Transverse colon (tissue), 4 donors: Measurements from ENCODE around the gene ARIH1.
"Not testable (repeated sequence)": the region's sequence is repeated elsewhere in the genome, so short reads cannot be mapped to it uniquely, and the experiment has no call there.

Experiments used
- POLR2A ChIP-seq: fragments of 450-650 bp; IDR thresholded peaks from one replicate; pipeline ENCODE4 v1.6.1; 2016; ENCODE audit warnings: antibody characterized with exemption, mild to moderate bottlenecking, moderate library complexity
- POLR2AphosphoS5 ChIP-seq, 3 donors: sonication (generic); formaldehyde crosslinking; IDR thresholded peaks; one replicate each; pipeline ENCODE4 v1.6.1; 2016; ENCODE audit warnings: antibody characterized with exemption in 3 of 3
- TF ChIP-seq, protein P1 (sequence below), 5 experiments: fragments of 200-600 bp in 3 of 5; fragments of 450-650 bp in 2 of 5; sonication (generic) in 3 of 5; IDR thresholded peaks; 1 replicate in 2 of 5; 2 replicates in 3 of 5; pipeline ENCODE4 v1.5.1; 2016 to 2017; ENCODE audit warnings: antibody characterized with exemption in 5 of 5, inconsistent platforms in 3 of 5, mild to moderate bottlenecking in 2 of 5, moderate library complexity in 1 of 5

DNA sequence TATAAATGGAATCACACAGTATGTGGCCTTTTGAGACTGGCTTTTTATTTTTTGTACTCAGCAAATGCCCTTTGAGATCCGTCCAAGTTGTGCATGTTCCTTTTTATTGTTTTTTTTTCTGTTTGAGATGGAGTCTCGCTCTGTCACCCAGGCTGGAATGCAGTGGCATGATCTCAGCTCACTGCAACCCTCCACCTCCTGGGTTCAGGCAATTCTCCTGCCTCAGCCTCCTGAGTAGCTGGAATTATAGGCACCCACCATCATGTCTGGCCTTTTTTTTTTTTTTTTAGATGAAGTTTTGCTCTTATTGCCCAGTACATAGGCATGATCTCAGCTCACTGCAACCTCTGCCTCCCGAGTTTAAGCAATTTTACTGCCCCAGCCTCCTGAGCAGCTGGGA lies 152.0 kb downstream of the ARIH1 start:
- TF ChIP-seq, protein P1, sequence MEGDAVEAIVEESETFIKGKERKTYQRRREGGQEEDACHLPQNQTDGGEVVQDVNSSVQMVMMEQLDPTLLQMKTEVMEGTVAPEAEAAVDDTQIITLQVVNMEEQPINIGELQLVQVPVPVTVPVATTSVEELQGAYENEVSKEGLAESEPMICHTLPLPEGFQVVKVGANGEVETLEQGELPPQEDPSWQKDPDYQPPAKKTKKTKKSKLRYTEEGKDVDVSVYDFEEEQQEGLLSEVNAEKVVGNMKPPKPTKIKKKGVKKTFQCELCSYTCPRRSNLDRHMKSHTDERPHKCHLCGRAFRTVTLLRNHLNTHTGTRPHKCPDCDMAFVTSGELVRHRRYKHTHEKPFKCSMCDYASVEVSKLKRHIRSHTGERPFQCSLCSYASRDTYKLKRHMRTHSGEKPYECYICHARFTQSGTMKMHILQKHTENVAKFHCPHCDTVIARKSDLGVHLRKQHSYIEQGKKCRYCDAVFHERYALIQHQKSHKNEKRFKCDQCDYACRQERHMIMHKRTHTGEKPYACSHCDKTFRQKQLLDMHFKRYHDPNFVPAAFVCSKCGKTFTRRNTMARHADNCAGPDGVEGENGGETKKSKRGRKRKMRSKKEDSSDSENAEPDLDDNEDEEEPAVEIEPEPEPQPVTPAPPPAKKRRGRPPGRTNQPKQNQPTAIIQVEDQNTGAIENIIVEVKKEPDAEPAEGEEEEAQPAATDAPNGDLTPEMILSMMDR (IDR thresholded peaks at IDR 0.05) = not testable (repeated sequence)
- not testable (repeated sequence) for TF ChIP-seq POLR2A; POLR2AphosphoS5 (IDR thresholded peaks at IDR 0.05)
